HG03460 (cell line): ENCODE data around the gene F7.

Experiments used
- ATAC-seq: cut with Tn5 transposase; IDR thresholded peaks from one replicate; pipeline ENCODE4 v1.9.1; 2021; ENCODE audit not compliant: unreplicated experiment

The F7 gene

GRCh38 chr13:113116206-113116800, 10.7 kb downstream of the F7 start:
- no peak for ATAC-seq

GRCh38 chr13:113116871-113117271, 11.3 kb downstream of the F7 start:
- no peak for ATAC-seq

GRCh38 chr13:113117335-113117872, 11.8 kb downstream of the F7 start:
- no peak for ATAC-seq

GRCh38 chr13:113117911-113118260, 12.3 kb downstream of the F7 start:
- no peak for ATAC-seq

- ATAC-seq, result no peak
Measured at GRCh38 chr13:113118261-113119021, 12.8 kb downstream of the F7 start.

GRCh38 chr13:113119166-113119821, 13.7 kb downstream of the F7 start:
- no peak for ATAC-seq

GRCh38 chr13:113119822-113120189, 14.2 kb downstream of the F7 start:
- no peak for ATAC-seq

- ATAC-seq, result no peak
Measured at GRCh38 chr13:113120300-113121182, 14.9 kb downstream of the F7 start.

GRCh38 chr13:113121183-113121927, 15.8 kb downstream of the F7 start:
- ATAC-seq, result no peak

GRCh38 chr13:113121928-113122471, 16.4 kb downstream of the F7 start:
- no peak for ATAC-seq

- no peak for ATAC-seq
Measured at GRCh38 chr13:113122550-113123225, 17.1 kb downstream of the F7 start, which contains the start of gene F10. F10 (plus strand) TSS chr13:113122799; CDS start chr13:113122856, 57 bp downstream.

- ATAC-seq, result no peak
Measured at GRCh38 chr13:113123226-113124201, 17.9 kb downstream of the F7 start.

- no peak for ATAC-seq
Measured at GRCh38 chr13:113124211-113124970, 18.8 kb downstream of the F7 start.

- no peak for ATAC-seq
Measured at GRCh38 chr13:113125506-113126264, 20.1 kb downstream of the F7 start.

- ATAC-seq, result no peak
Measured at GRCh38 chr13:113126265-113127150, 20.9 kb downstream of the F7 start.

- no peak for ATAC-seq
Measured at GRCh38 chr13:113129480-113129879, 23.9 kb downstream of the F7 start.
